ENCODE data around the gene PDLIM5. TPM values are rescaled to one million over a fixed set of nuclear protein-coding genes. Genes with fewer than 3 reads are reported as not detected.

The PDLIM5 gene
- total RNA-seq, 1 experiment from 2014 or later: 43.1 TPM

GRCh38 chr4:94531991-94532789, 80.4 kb downstream of the PDLIM5 start:
- no peak for DNase-seq
- H3K27me3 ChIP-seq (ENCODE audit: control insufficient read depth, insufficient read depth, low read length): no peaks in the 10 kb centered on the region
- no peak overlapping the region for H3K4me3 ChIP-seq (ENCODE audit: insufficient read depth, low read depth, low read length)
- no peaks in the 10 kb centered on the region for H3K36me3 ChIP-seq (replicated peaks; ENCODE audit: control insufficient read depth, insufficient read depth, low read length)

GRCh38 chr4:94533405-94534223, 81.9 kb downstream of the PDLIM5 start:
- Histone ChIP-seq H3K4me3 (ENCODE audit: insufficient read depth, low read depth, low read length) (no peak overlapping the region), H3K36me3 (replicated peaks; ENCODE audit: control insufficient read depth, insufficient read depth, low read length) (no peaks in the 10 kb centered on the region), H3K27me3 (ENCODE audit: control insufficient read depth, insufficient read depth, low read length) (no peaks in the 10 kb centered on the region)
- DNase-seq: no peak

- no peaks in the 10 kb centered on the region for H3K27me3 ChIP-seq (ENCODE audit: control insufficient read depth, insufficient read depth, low read length)
- no peak for DNase-seq
- H3K36me3 ChIP-seq (replicated peaks; ENCODE audit: control insufficient read depth, insufficient read depth, low read length): no peaks in the 10 kb centered on the region
- H3K4me3 ChIP-seq (ENCODE audit: insufficient read depth, low read depth, low read length): no peak overlapping the region
Measured at GRCh38 chr4:94534401-94535312, 82.9 kb downstream of the PDLIM5 start.

- Histone ChIP-seq H3K36me3 (replicated peaks; ENCODE audit: control insufficient read depth, insufficient read depth, low read length) (no peaks in the 10 kb centered on the region), H3K27me3 (ENCODE audit: control insufficient read depth, insufficient read depth, low read length) (no peaks in the 10 kb centered on the region), H3K4me3 (ENCODE audit: insufficient read depth, low read depth, low read length) (no peak overlapping the region)
- no peak for DNase-seq
Measured at GRCh38 chr4:94536049-94536448, 84.3 kb downstream of the PDLIM5 start.

GRCh38 chr4:94536649-94537469, 85.1 kb downstream of the PDLIM5 start:
- no peak for DNase-seq
- no peak overlapping the region for H3K4me3 ChIP-seq (ENCODE audit: insufficient read depth, low read depth, low read length)
- H3K27me3 ChIP-seq (ENCODE audit: control insufficient read depth, insufficient read depth, low read length): no peaks in the 10 kb centered on the region
- H3K36me3 ChIP-seq (replicated peaks; ENCODE audit: control insufficient read depth, insufficient read depth, low read length): no peaks in the 10 kb centered on the region

GRCh38 chr4:94537921-94538628, 86.3 kb downstream of the PDLIM5 start:
- no peak for DNase-seq
- H3K27me3 ChIP-seq (ENCODE audit: control insufficient read depth, insufficient read depth, low read length): no peaks in the 10 kb centered on the region
- no peaks in the 10 kb centered on the region for H3K36me3 ChIP-seq (replicated peaks; ENCODE audit: control insufficient read depth, insufficient read depth, low read length)
- H3K4me3 ChIP-seq (ENCODE audit: insufficient read depth, low read depth, low read length): no peak overlapping the region

- no peak for DNase-seq
- Histone ChIP-seq H3K27me3 (ENCODE audit: control insufficient read depth, insufficient read depth, low read length) (no peaks in the 10 kb centered on the region), H3K4me3 (ENCODE audit: insufficient read depth, low read depth, low read length) (no peak overlapping the region), H3K36me3 (replicated peaks; ENCODE audit: control insufficient read depth, insufficient read depth, low read length) (no peaks in the 10 kb centered on the region)
Measured at GRCh38 chr4:94540476-94540875, 88.7 kb downstream of the PDLIM5 start.

GRCh38 chr4:94544811-94545210, 93.1 kb downstream of the PDLIM5 start:
- Histone ChIP-seq H3K27me3 (ENCODE audit: control insufficient read depth, insufficient read depth, low read length) (no peaks in the 10 kb centered on the region), H3K36me3 (replicated peaks; ENCODE audit: control insufficient read depth, insufficient read depth, low read length) (no peaks in the 10 kb centered on the region), H3K4me3 (ENCODE audit: insufficient read depth, low read depth, low read length) (no peak overlapping the region)
- no peak for DNase-seq

GRCh38 chr4:94545296-94545695, 93.6 kb downstream of the PDLIM5 start:
- Histone ChIP-seq H3K4me3 (ENCODE audit: insufficient read depth, low read depth, low read length) (no peak overlapping the region), H3K36me3 (replicated peaks; ENCODE audit: control insufficient read depth, insufficient read depth, low read length) (no peaks in the 10 kb centered on the region), H3K27me3 (ENCODE audit: control insufficient read depth, insufficient read depth, low read length) (no peaks in the 10 kb centered on the region)
- DNase-seq: no peak

GRCh38 chr4:94546949-94547348, 95.2 kb downstream of the PDLIM5 start:
- H3K36me3 ChIP-seq (replicated peaks; ENCODE audit: control insufficient read depth, insufficient read depth, low read length): no peaks in the 10 kb centered on the region
- no peak overlapping the region for H3K4me3 ChIP-seq (ENCODE audit: insufficient read depth, low read depth, low read length)
- no peaks in the 10 kb centered on the region for H3K27me3 ChIP-seq (ENCODE audit: control insufficient read depth, insufficient read depth, low read length)
- no peak for DNase-seq

- no peak overlapping the region for H3K4me3 ChIP-seq (ENCODE audit: insufficient read depth, low read depth, low read length)
- no peak for DNase-seq
- no peaks in the 10 kb centered on the region for H3K27me3 ChIP-seq (ENCODE audit: control insufficient read depth, insufficient read depth, low read length)
- no peaks in the 10 kb centered on the region for H3K36me3 ChIP-seq (replicated peaks; ENCODE audit: control insufficient read depth, insufficient read depth, low read length)
Measured at GRCh38 chr4:94548571-94548970, 96.8 kb downstream of the PDLIM5 start.

GRCh38 chr4:94550352-94550751, 98.6 kb downstream of the PDLIM5 start:
- Histone ChIP-seq H3K4me3 (ENCODE audit: insufficient read depth, low read depth, low read length) (no peak overlapping the region), H3K27me3 (ENCODE audit: control insufficient read depth, insufficient read depth, low read length) (no peaks in the 10 kb centered on the region), H3K36me3 (replicated peaks; ENCODE audit: control insufficient read depth, insufficient read depth, low read length) (no peaks in the 10 kb centered on the region)
- no peak for DNase-seq

- Histone ChIP-seq H3K4me3 (ENCODE audit: insufficient read depth, low read depth, low read length) (no peak overlapping the region), H3K36me3 (replicated peaks; ENCODE audit: control insufficient read depth, insufficient read depth, low read length) (no peaks in the 10 kb centered on the region), H3K27me3 (ENCODE audit: control insufficient read depth, insufficient read depth, low read length) (no peaks in the 10 kb centered on the region)
- no peak for DNase-seq
Measured at GRCh38 chr4:94550851-94551250, 99.1 kb downstream of the PDLIM5 start.

Measured in H7 (cell line).